Gastrocnemius medialis (tissue), 4 donors: Measurements from ENCODE around the gene DTNA.

Source experiments
- CTCF ChIP-seq, 5 experiments: fragments of 450-650 bp in 3 of 5; fragments of 200-600 bp in 2 of 5; sonication (generic) in 2 of 5; IDR thresholded peaks in 4 of 5; conservative IDR thresholded peaks in 1 of 5; 1 replicate in 4 of 5; 2 replicates in 1 of 5; pipeline ENCODE4 v1.5.1; 2016 to 2019; ENCODE audit warnings: antibody characterized with exemption in 5 of 5, mild to moderate bottlenecking in 3 of 5, moderate library complexity in 3 of 5
- POLR2A ChIP-seq, 2 donors: fragments of 450-650 bp; IDR thresholded peaks; one replicate each; pipeline ENCODE4 v1.6.1; 2017; ENCODE audit warnings: antibody characterized with exemption in 2 of 2, mild to moderate bottlenecking in 2 of 2, moderate library complexity in 2 of 2

- no peak for TF ChIP-seq CTCF (IDR thresholded peaks at IDR 0.05 in 4 of 5, conservative IDR thresholded peaks at IDR 0.05 in 1 of 5)
- no peak for TF ChIP-seq POLR2A (IDR thresholded peaks at IDR 0.05)
These were observed 153.6 kb downstream of the DTNA start for GRCh38 chr18:34863702-34864101.
